Gastrocnemius medialis (tissue), 4 donors: ENCODE measurements around the gene RAD51B.

ENCODE experiments used
- POLR2A ChIP-seq, 2 donors: fragments of 450-650 bp; IDR thresholded peaks; one replicate each; pipeline ENCODE4 v1.6.1; 2017; ENCODE audit warnings: antibody characterized with exemption in 2 of 2, mild to moderate bottlenecking in 2 of 2, moderate library complexity in 2 of 2
- TF ChIP-seq, protein P1 (sequence below), 5 experiments: fragments of 450-650 bp in 3 of 5; fragments of 200-600 bp in 2 of 5; sonication (generic) in 2 of 5; IDR thresholded peaks in 4 of 5; conservative IDR thresholded peaks in 1 of 5; 1 replicate in 4 of 5; 2 replicates in 1 of 5; pipeline ENCODE4 v1.5.1; 2016 to 2019; ENCODE audit warnings: antibody characterized with exemption in 5 of 5, mild to moderate bottlenecking in 3 of 5, moderate library complexity in 3 of 5

DNA sequence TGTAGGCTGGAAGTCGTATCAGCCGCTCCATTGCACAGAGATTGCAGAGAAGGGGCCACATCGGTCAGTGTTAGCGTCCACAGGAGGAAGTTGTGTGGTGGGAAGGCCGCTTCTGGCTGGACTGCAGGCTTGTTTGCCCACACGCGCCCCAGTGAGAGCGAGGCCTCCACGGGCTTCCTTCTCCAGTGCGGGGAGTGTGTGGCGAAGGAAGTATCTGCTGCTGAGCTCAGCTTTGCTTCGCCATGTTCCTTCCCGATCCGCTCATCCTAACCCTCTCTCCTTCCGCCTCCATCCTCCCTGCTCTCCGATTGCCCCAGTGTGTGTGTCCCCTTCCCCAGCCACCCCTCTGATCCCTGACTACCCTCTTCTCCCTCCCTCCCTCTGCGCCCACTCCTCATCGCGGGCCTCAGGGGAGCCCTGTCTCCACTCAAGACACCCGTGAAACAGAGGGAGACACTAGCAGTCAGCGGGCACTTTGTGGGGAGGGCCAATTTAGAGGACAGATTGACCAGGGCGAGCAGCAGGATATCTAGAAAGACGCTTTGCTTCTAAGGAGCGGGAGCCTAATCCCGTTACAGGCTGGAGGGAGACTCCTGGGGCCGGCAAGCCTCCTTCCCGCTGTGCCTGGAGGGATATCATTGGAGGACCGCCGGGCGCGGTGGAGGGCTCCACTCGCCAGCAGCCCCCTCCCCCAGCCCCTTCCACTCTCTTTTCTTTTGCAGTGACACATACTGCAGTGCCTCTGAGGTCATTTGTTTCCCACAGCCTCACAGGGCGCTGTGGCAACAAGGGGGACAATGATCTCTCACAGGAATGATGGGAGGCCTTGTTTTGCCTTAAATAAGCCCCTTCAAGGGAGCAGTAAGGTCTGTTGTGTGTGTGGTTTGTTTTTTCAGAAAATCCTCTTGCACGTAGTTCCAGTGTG, 544.5 kb downstream of the RAD51B start:
- TF ChIP-seq, protein P1, sequence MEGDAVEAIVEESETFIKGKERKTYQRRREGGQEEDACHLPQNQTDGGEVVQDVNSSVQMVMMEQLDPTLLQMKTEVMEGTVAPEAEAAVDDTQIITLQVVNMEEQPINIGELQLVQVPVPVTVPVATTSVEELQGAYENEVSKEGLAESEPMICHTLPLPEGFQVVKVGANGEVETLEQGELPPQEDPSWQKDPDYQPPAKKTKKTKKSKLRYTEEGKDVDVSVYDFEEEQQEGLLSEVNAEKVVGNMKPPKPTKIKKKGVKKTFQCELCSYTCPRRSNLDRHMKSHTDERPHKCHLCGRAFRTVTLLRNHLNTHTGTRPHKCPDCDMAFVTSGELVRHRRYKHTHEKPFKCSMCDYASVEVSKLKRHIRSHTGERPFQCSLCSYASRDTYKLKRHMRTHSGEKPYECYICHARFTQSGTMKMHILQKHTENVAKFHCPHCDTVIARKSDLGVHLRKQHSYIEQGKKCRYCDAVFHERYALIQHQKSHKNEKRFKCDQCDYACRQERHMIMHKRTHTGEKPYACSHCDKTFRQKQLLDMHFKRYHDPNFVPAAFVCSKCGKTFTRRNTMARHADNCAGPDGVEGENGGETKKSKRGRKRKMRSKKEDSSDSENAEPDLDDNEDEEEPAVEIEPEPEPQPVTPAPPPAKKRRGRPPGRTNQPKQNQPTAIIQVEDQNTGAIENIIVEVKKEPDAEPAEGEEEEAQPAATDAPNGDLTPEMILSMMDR (IDR thresholded peaks at IDR 0.05 in 4 of 5, conservative IDR thresholded peaks at IDR 0.05 in 1 of 5): no peak
- no peak for TF ChIP-seq POLR2A (IDR thresholded peaks at IDR 0.05)
